ENCODE measurements around the gene CDH15.
"Not testable (repeated sequence)": the region's sequence is repeated elsewhere in the genome, so short reads cannot be mapped to it uniquely, and the experiment has no call there.

The CDH15 gene

GRCh38 chr16:89188471-89189357 lies 17.2 kb downstream of the CDH15 start:
- DNase-seq: not testable (repeated sequence)

- no peak for DNase-seq
Measured at GRCh38 chr16:89189358-89190025, 17.9 kb downstream of the CDH15 start.

DNA sequence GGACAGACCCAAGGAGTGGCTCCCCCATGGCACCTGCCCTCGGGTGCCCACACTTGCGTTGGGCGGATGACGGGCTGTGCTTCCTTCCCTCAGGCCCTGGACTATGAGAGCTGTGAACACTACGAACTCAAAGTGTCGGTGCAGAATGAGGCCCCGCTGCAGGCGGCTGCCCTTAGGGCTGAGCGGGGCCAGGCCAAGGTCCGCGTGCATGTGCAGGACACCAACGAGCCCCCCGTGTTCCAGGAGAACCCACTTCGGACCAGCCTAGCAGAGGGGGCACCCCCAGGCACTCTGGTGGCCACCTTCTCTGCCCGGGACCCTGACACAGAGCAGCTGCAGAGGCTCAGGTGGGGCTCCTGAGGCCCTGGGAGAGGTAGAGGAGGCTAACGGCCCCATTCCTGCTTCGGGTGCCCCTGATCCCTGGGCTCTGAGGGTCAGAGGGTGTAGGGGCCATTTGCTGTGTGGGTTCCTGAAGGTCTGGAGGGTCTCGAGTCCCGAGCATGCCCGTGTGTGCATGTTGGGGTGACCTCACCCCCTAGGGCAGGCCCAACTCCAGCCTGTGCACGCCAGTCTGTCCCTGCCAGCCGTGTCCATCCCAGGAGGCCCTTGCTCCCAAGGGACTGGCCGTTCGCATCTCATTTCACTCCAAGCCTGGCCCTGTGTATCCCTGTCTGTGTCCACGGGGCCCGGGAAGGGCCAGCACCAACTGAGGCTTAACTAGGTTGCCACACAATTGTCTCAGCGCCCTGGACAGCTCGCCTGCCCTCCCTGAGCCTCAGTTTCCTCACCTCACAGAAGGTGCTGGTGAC lies 18.8 kb downstream of the CDH15 start:
- DNase-seq: no peak

DNA sequence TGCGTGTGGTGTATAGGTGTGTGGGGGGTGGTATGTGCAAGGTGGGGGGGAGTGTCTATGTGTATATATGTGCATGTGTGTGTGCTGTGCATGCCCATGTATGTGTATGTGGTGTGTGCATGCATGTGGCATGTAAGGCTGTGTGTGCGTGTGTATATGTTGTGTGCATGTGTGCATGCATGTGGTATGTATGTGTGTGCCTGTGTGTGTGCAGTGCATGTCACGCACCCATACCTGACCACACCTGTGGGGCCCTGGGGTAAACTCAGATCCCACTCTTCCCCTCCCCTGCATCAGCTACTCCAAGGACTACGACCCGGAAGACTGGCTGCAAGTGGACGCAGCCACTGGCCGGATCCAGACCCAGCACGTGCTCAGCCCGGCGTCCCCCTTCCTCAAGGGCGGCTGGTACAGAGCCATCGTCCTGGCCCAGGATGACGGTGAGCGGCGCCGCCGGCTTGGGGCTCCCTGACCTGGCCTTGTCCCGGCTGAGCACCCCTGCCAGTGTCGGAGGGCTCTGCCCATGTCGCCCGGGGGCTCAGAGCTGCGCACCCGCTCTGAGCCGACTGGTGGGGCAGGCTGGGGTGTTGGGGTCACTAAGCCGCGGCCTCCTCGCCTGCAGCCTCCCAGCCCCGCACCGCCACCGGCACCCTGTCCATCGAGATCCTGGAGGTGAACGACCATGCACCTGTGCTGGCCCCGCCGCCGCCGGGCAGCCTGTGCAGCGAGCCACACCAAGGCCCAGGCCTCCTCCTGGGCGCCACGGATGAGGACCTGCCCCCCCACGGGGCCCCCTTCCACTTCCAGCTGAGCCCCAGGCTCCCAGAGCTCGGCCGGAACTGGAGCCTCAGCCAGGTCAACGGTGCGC lies 19.7 kb downstream of the CDH15 start:
- no peak for DNase-seq

DNA sequence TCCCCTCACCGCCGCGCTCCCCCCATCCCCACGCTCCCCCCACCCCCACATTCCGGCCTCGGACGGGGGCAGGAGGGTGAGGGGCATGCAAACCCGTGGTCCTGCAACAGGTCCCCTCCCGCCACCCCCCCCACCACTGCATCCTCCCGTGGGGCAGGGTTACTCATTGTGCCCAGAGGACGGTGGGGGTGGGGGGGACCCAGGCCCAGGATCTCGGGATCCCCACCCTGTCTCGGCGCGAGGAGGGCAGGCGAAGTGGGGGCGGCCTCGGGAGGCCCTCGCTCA lies 20.3 kb downstream of the CDH15 start:
- DNase-seq: no peak

GRCh38 chr16:89192186-89192955 lies 20.8 kb downstream of the CDH15 start:
- peak; percentile 11 for DNase-seq

- peak; percentile 12 for DNase-seq
Measured at GRCh38 chr16:89192956-89193575, 21.5 kb downstream of the CDH15 start.

GRCh38 chr16:89193576-89194293 lies 22.2 kb downstream of the CDH15 start:
- no peak for DNase-seq

DNA sequence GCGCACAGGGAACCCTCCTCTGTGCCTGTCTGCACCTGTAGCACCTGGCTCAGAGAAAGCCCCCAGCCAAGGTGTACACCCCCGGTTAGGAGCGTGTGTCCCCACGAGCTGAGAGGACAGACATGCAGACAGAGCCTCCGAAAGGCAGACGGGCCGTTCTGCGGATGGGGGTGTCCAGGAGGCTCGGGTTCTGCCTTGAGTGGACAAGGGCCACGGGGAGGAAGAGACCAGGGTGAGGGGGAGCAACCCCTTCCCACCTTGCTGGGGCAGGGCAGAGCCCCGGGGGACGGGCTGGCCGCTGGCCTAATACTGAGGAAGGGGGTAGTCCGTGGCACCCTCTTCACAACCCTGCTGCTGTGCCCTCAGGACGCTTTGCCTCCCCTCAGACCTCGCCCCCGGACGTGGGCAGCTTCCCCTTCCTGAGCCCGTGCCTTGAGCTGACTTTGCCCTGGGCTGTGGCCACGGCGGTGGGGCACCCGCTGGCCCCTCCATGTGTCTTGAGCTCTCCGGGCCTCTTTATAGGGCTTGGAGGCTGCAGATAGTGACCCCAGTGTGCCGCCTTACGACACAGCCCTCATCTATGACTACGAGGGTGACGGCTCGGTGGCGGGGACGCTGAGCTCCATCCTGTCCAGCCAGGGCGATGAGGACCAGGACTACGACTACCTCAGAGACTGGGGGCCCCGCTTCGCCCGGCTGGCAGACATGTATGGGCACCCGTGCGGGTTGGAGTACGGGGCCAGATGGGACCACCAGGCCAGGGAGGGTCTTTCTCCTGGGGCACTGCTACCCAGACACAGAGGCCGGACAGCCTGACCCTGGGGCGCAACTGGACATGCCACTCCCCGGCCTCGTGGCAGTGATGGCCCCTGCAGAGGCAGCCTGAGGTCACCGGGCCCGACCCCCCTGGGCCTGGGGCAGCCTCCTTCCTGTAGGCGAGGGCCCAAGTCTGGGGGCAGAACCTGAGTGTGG lies 23.1 kb downstream of the CDH15 start:
- no peak for DNase-seq

DNA sequence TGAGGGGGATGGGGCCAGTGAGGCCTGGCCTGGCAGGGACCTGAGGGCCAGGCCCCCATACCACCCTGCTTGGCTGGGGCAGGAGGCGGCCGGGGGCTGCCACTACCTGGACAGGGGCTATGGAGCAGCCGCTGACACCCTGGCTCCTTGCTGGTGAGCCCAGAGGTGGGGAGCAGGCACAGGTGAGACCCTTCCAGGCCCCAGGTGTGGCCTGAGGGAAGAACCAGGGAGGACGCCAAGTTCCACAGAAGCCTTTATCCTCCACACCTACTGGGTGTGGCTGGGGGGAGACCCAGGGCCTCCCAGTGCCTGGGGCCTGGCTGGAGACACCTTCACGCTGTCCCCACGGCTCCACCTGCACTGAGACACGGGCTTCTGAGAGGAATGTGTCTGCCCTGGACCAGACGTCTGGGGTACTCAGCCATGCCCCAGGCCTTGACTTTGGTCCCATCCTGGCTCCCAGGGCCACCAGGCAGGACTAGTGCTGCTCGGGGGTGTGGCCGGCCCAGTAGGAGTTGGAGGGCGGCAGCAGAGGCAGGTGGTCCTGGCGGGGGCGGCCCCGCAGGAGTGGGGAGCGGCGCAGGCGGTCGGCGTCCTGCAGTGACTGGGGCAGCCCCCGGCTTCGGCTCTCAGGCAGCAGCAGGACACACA lies 24.1 kb downstream of the CDH15 start:
- no peak for DNase-seq

GRCh38 chr16:89197033-89197632 lies 25.6 kb downstream of the CDH15 start:
- DNase-seq: no peak

GRCh38 chr16:89197633-89198416 lies 26.3 kb downstream of the CDH15 start:
- no peak for DNase-seq

GRCh38 chr16:89198417-89199240 lies 27.1 kb downstream of the CDH15 start:
- DNase-seq: no peak

GRCh38 chr16:89199241-89200123 lies 27.9 kb downstream of the CDH15 start:
- DNase-seq: no peak

GRCh38 chr16:89200124-89200849 lies 28.7 kb downstream of the CDH15 start, which contains the start of gene SLC22A31:
TSS of gene SLC22A31 (minus strand) at chr16:89200537. CDS start at chr16:89200501, 36 bp downstream.
- no peak for DNase-seq

All from SIG-M5 (cell line).